ENCODE results near the gene VGLL3. TPM values are rescaled to one million over a fixed set of nuclear protein-coding genes. Genes with fewer than 3 reads are reported as not detected.
"Not testable (repeated sequence)": the region's sequence is repeated elsewhere in the genome, so short reads cannot be mapped to it uniquely, and the experiment has no call there.

Gene VGLL3
- total RNA-seq, 2 experiments from 2014 or later = not detected

- ChIA-PET POLR2A (no interaction called here), CTCF (no interaction called here)
These were observed 776 bp downstream of the VGLL3 start for GRCh38 chr3:86990012-86990733.

GRCh38 chr3:86989611-86990010, 1.3 kb downstream of the VGLL3 start:
- ChIA-PET CTCF (no interaction called here), POLR2A (no interaction called here)

- CTCF ChIA-PET = no interaction called here
- POLR2A ChIA-PET = no interaction called here
These were observed 1.9 kb downstream of the VGLL3 start for GRCh38 chr3:86989006-86989405.

- POLR2A ChIA-PET = no interaction called here
- CTCF ChIA-PET = no interaction called here
These were observed 2.7 kb downstream of the VGLL3 start for GRCh38 chr3:86988235-86988634.

- CTCF ChIA-PET = interaction anchor here (1.6 kb wide), 1 partner anchor 16 kb away, joined by 3 read pairs; no protein-coding TSS in a partner anchor
- POLR2A ChIA-PET = no interaction called here
These were observed 3.6 kb downstream of the VGLL3 start for GRCh38 chr3:86987421-86987715.

- POLR2A ChIA-PET = no interaction called here
- CTCF ChIA-PET = interaction anchor here (1.6 kb wide), 1 partner anchor 16 kb away, joined by 3 read pairs; no protein-coding TSS in a partner anchor
These were observed 4.1 kb downstream of the VGLL3 start for GRCh38 chr3:86986671-86987420.

GRCh38 chr3:86985181-86985826, 5.6 kb downstream of the VGLL3 start:
- ChIA-PET POLR2A (no interaction called here), CTCF (no interaction called here)

- POLR2A ChIA-PET = no interaction called here
- CTCF ChIA-PET = no interaction called here
These were observed 6.7 kb downstream of the VGLL3 start for GRCh38 chr3:86984271-86984670.

GRCh38 chr3:86982883-86983282, 8.1 kb downstream of the VGLL3 start:
- CTCF ChIA-PET = no interaction called here
- POLR2A ChIA-PET = no interaction called here

GRCh38 chr3:86978111-86978551, 12.8 kb downstream of the VGLL3 start:
- POLR2A ChIA-PET = no interaction called here
- CTCF ChIA-PET = no interaction called here

GRCh38 chr3:86976219-86976618, 14.7 kb downstream of the VGLL3 start:
- POLR2A ChIA-PET = no interaction called here
- CTCF ChIA-PET = no interaction called here

- POLR2A ChIA-PET, CTCF ChIA-PET: not testable (repeated sequence)
These were observed 16.8 kb downstream of the VGLL3 start for GRCh38 chr3:86974177-86974576.

- POLR2A ChIA-PET = no interaction called here
- CTCF ChIA-PET = no interaction called here
These were observed 17.5 kb downstream of the VGLL3 start for GRCh38 chr3:86973440-86973839.

GRCh38 chr3:86969500-86970189, 21.3 kb downstream of the VGLL3 start:
- ChIA-PET POLR2A (no interaction called here), CTCF (no interaction called here)

- ChIA-PET CTCF (no interaction called here), POLR2A (no interaction called here)
These were observed 22.6 kb downstream of the VGLL3 start for GRCh38 chr3:86968244-86968932.

GRCh38 chr3:86967062-86967461, 23.9 kb downstream of the VGLL3 start:
- CTCF ChIA-PET = no interaction called here
- POLR2A ChIA-PET = no interaction called here

GRCh38 chr3:86965166-86965565, 25.8 kb downstream of the VGLL3 start:
- POLR2A ChIA-PET = no interaction called here
- CTCF ChIA-PET = no interaction called here

GRCh38 chr3:86963611-86964010, 27.3 kb downstream of the VGLL3 start:
- POLR2A ChIA-PET = no interaction called here
- CTCF ChIA-PET = no interaction called here

- ChIA-PET POLR2A (no interaction called here), CTCF (interaction anchor here (0.7 kb wide), 1 partner anchor 1746 kb away, joined by 3 read pairs; no protein-coding TSS in a partner anchor)
These were observed 29.7 kb downstream of the VGLL3 start for GRCh38 chr3:86961297-86961696.

GRCh38 chr3:86960550-86960949, 30.4 kb downstream of the VGLL3 start:
- ChIA-PET CTCF (interaction anchor here (0.7 kb wide), 1 partner anchor 1746 kb away, joined by 3 read pairs; no protein-coding TSS in a partner anchor), POLR2A (no interaction called here)
